C4-2B (cell line): Measurements from ENCODE around the gene SELENOO.

ENCODE experiments used
- CTCF ChIP-seq: fragments of 450-650 bp; conservative IDR thresholded peaks from 2 replicates; pipeline ENCODE4 v1.5.1; 2017; ENCODE audit warnings: mild to moderate bottlenecking
- ZFX ChIP-seq: fragments of 450-650 bp; IDR thresholded peaks from 2 replicates; pipeline ENCODE4 v1.6.1; 2017

- TF ChIP-seq CTCF = no peak
- TF ChIP-seq ZFX = no peak
These were observed 26.2 kb upstream of the SELENOO start for GRCh38 chr22:50174382-50175190.
